ES-I3 (cell line): Measurements from ENCODE around the gene TMEM258.

ENCODE experiments used
- H3K36me3 ChIP-seq: 2 replicates; pipeline ENCODE4 v1.6.1; 2013; ENCODE audit warnings: mild to moderate bottlenecking, low read length, control low read depth, moderate library complexity; ENCODE audit not compliant: insufficient read depth
- H3K4me1 ChIP-seq: 2 replicates; pipeline ENCODE4 v1.6.1; 2013; ENCODE audit warnings: mild to moderate bottlenecking, control low read depth, low read length; ENCODE audit not compliant: insufficient read depth
- H3K9ac ChIP-seq: 2 replicates; pipeline ENCODE4 v1.6.1; 2013; ENCODE audit warnings: low read depth, mild to moderate bottlenecking, low read length, moderate library complexity
- H3K9me3 ChIP-seq: 2 replicates; pipeline ENCODE4 v1.6.1; 2013; ENCODE audit warnings: mild to moderate bottlenecking, low read length, moderate library complexity; ENCODE audit not compliant: control insufficient read depth, insufficient read depth

The TMEM258 gene

GRCh38 chr11:61792310-61793082 is at the start of gene TMEM258, which contains the start of gene FEN1:
Gene TMEM258 (minus strand): TSS chr11:61792599. CDS start chr11:61792558, 41 bp downstream.
Gene FEN1 (plus strand): TSS chr11:61792911. CDS start chr11:61795362, 2,451 bp downstream.
- H3K9me3 ChIP-seq: no peaks in the 10 kb centered on the region
- H3K9ac ChIP-seq: peak within 1 kb of the TSS; percentile 83
- H3K4me1 ChIP-seq: 0 out of 2 replicates have a peak, but pooled peaks cover 2% of the 10 kb centered on the region
- peaks cover 10% of the 10 kb centered on the region for H3K36me3 ChIP-seq

GRCh38 chr11:61841636-61842527 is 49.5 kb upstream of the TMEM258 start:
- Histone ChIP-seq H3K9ac (no peak overlapping the region), H3K36me3 (peaks cover 20% of the 10 kb centered on the region), H3K4me1 (no peaks in the 10 kb centered on the region), H3K9me3 (no peaks in the 10 kb centered on the region)

- Histone ChIP-seq H3K36me3 (peaks cover 16% of the 10 kb centered on the region), H3K9ac (no peak overlapping the region), H3K4me1 (no peaks in the 10 kb centered on the region), H3K9me3 (no peaks in the 10 kb centered on the region)
These were observed 48.0 kb upstream of the TMEM258 start for GRCh38 chr11:61840371-61840770.

GRCh38 chr11:61839742-61840141 is 47.3 kb upstream of the TMEM258 start:
- peaks cover 16% of the 10 kb centered on the region for H3K36me3 ChIP-seq
- H3K9ac ChIP-seq: no peak overlapping the region
- 0 out of 2 replicates have a peak, but pooled peaks cover 4% of the 10 kb centered on the region for H3K4me1 ChIP-seq
- no peaks in the 10 kb centered on the region for H3K9me3 ChIP-seq

GRCh38 chr11:61838921-61839320 is 46.5 kb upstream of the TMEM258 start:
- Histone ChIP-seq H3K9ac (no peak overlapping the region), H3K4me1 (peaks cover 11% of the 10 kb centered on the region), H3K36me3 (peaks cover 16% of the 10 kb centered on the region), H3K9me3 (no peaks in the 10 kb centered on the region)

- peaks cover 16% of the 10 kb centered on the region for H3K36me3 ChIP-seq
- H3K4me1 ChIP-seq: peaks cover 15% of the 10 kb centered on the region
- no peak overlapping the region for H3K9ac ChIP-seq
- no peaks in the 10 kb centered on the region for H3K9me3 ChIP-seq
These were observed 46.1 kb upstream of the TMEM258 start for GRCh38 chr11:61838501-61838900.

- Histone ChIP-seq H3K36me3 (peaks cover 16% of the 10 kb centered on the region), H3K4me1 (peaks cover 15% of the 10 kb centered on the region), H3K9me3 (no peaks in the 10 kb centered on the region), H3K9ac (no peak overlapping the region)
These were observed 45.1 kb upstream of the TMEM258 start for GRCh38 chr11:61837411-61838005.

GRCh38 chr11:61836193-61836592 is 43.8 kb upstream of the TMEM258 start:
- no peak overlapping the region for H3K9ac ChIP-seq
- H3K36me3 ChIP-seq: peaks cover 16% of the 10 kb centered on the region
- peaks cover 15% of the 10 kb centered on the region for H3K4me1 ChIP-seq
- H3K9me3 ChIP-seq: no peaks in the 10 kb centered on the region

GRCh38 chr11:61834278-61835048 is 42.1 kb upstream of the TMEM258 start:
- H3K9ac ChIP-seq: no peak overlapping the region
- peaks cover 21% of the 10 kb centered on the region for H3K4me1 ChIP-seq
- peaks cover 3% of the 10 kb centered on the region; the same call in 1 of the 2 replicates for H3K36me3 ChIP-seq
- H3K9me3 ChIP-seq: no peaks in the 10 kb centered on the region

- Histone ChIP-seq H3K36me3 (peaks cover 3% of the 10 kb centered on the region; the same call in 1 of the 2 replicates), H3K9ac (no peak overlapping the region), H3K9me3 (no peaks in the 10 kb centered on the region), H3K4me1 (peaks cover 21% of the 10 kb centered on the region)
These were observed 41.5 kb upstream of the TMEM258 start for GRCh38 chr11:61833926-61834277.

GRCh38 chr11:61833471-61833870 is 41.1 kb upstream of the TMEM258 start:
- H3K4me1 ChIP-seq: peaks cover 21% of the 10 kb centered on the region
- H3K36me3 ChIP-seq: peaks cover 3% of the 10 kb centered on the region; the same call in 1 of the 2 replicates
- no peak overlapping the region for H3K9ac ChIP-seq
- H3K9me3 ChIP-seq: no peaks in the 10 kb centered on the region

- no peaks in the 10 kb centered on the region for H3K9me3 ChIP-seq
- H3K36me3 ChIP-seq: peaks cover 3% of the 10 kb centered on the region; the same call in 1 of the 2 replicates
- H3K9ac ChIP-seq: no peak overlapping the region
- H3K4me1 ChIP-seq: peaks cover 21% of the 10 kb centered on the region
These were observed 40.4 kb upstream of the TMEM258 start for GRCh38 chr11:61832754-61833153.

GRCh38 chr11:61832207-61832606 is 39.8 kb upstream of the TMEM258 start:
- Histone ChIP-seq H3K36me3 (peaks cover 3% of the 10 kb centered on the region; the same call in 1 of the 2 replicates), H3K4me1 (peaks cover 21% of the 10 kb centered on the region), H3K9me3 (no peaks in the 10 kb centered on the region), H3K9ac (no peak overlapping the region)
